ENCODE results near the gene TGFBR2. TPM values are rescaled to one million over a fixed set of nuclear protein-coding genes. Genes with fewer than 3 reads are reported as not detected.

TGFBR2 gene
- total RNA-seq, 1 donor from 2014 or later = 289 TPM

- ATAC-seq (no peak), DNase-seq (no peak)
- no peaks in the 10 kb centered on the region for H3K9me3 ChIP-seq
- no peaks in the 10 kb centered on the region for H3K27me3 ChIP-seq (ENCODE audit: low read depth)
- no peaks in the 10 kb centered on the region for H3K4me1 ChIP-seq
- no peak overlapping the region for H3K27ac ChIP-seq
- no peak overlapping the region for H3K4me3 ChIP-seq
- intact Hi-C loops (cut with DNase I) = no loop called here
- H3K36me3 ChIP-seq = no peaks in the 10 kb centered on the region
- TF ChIP-seq CTCF (IDR thresholded peaks at IDR 0.05) = no peak
Measured at GRCh38 chr3:30733696-30734095, 127.3 kb downstream of the TGFBR2 start.

- Histone ChIP-seq H3K4me3 (no peak overlapping the region), H3K36me3 (no peaks in the 10 kb centered on the region), H3K9me3 (no peaks in the 10 kb centered on the region), H3K27me3 (ENCODE audit: low read depth) (no peaks in the 10 kb centered on the region), H3K27ac (no peak overlapping the region), H3K4me1 (no peaks in the 10 kb centered on the region)
- TF ChIP-seq CTCF (IDR thresholded peaks at IDR 0.05) = no peak
- ATAC-seq (no peak), DNase-seq (no peak)
- intact Hi-C loops (cut with DNase I) = no loop called here
Measured at GRCh38 chr3:30737743-30738499, 131.5 kb downstream of the TGFBR2 start.

- intact Hi-C loops (cut with DNase I) = no loop called here
- ATAC-seq = no peak
Measured at GRCh38 chr3:30738605-30739004, 132.2 kb downstream of the TGFBR2 start.

GRCh38 chr3:30741889-30742288 is 135.5 kb downstream of the TGFBR2 start:
- no peaks in the 10 kb centered on the region for H3K9me3 ChIP-seq
- ATAC-seq = no peak
- no peak for TF ChIP-seq CTCF (IDR thresholded peaks at IDR 0.05)
- no peaks in the 10 kb centered on the region for H3K27me3 ChIP-seq (ENCODE audit: low read depth)
- H3K36me3 ChIP-seq = no peaks in the 10 kb centered on the region
- DNase-seq = no peak
- no peaks in the 10 kb centered on the region for H3K4me1 ChIP-seq
- H3K4me3 ChIP-seq = no peak overlapping the region
- H3K27ac ChIP-seq = no peak overlapping the region
- intact Hi-C loops (cut with DNase I) = no loop called here

More at GRCh38 chr3:30738605-30739004, 132.2 kb downstream of the TGFBR2 start:
- no peak overlapping the region for H3K4me3 ChIP-seq
- no peaks in the 10 kb centered on the region for H3K4me1 ChIP-seq
- H3K36me3 ChIP-seq = no peaks in the 10 kb centered on the region
- no peaks in the 10 kb centered on the region for H3K9me3 ChIP-seq
- DNase-seq = no peak
- H3K27ac ChIP-seq = no peak overlapping the region
- no peaks in the 10 kb centered on the region for H3K27me3 ChIP-seq (ENCODE audit: low read depth)
- TF ChIP-seq CTCF (IDR thresholded peaks at IDR 0.05) = no peak

GRCh38 chr3:30742796-30743619 is 136.6 kb downstream of the TGFBR2 start:
- ATAC-seq (no peak), DNase-seq (no peak)
- no peak overlapping the region for H3K4me3 ChIP-seq
- H3K27me3 ChIP-seq (ENCODE audit: low read depth) = no peaks in the 10 kb centered on the region
- no peaks in the 10 kb centered on the region for H3K9me3 ChIP-seq
- H3K27ac ChIP-seq = no peak overlapping the region
- H3K36me3 ChIP-seq = no peaks in the 10 kb centered on the region
- TF ChIP-seq CTCF (IDR thresholded peaks at IDR 0.05) = no peak
- intact Hi-C loops (cut with DNase I) = no loop called here
- H3K4me1 ChIP-seq = peaks cover 5% of the 10 kb centered on the region

All from lower lobe of right lung (tissue), 2 donors.